ENCODE data around the gene ZNF556. TPM values are rescaled to one million over a fixed set of nuclear protein-coding genes. Genes with fewer than 3 reads are reported as not detected.
"Not testable (repeated sequence)": the region's sequence is repeated elsewhere in the genome, so short reads cannot be mapped to it uniquely, and the experiment has no call there.

The ZNF556 gene
- total and polyA plus RNA-seq, 10 donors: under 0.01 to 0.27 (median 0.22) TPM; not detected in 5

GRCh38 chr19:2896694-2897093, 29.6 kb downstream of the ZNF556 start:
- peaks cover 5 to 21% (median 16%) of the 10 kb centered on the region in 8 donors for H3K9me3 ChIP-seq
- no peaks in the 10 kb centered on the region for H3K36me3 ChIP-seq
- no peak for DNase-seq
- TF ChIP-seq POLR2A (IDR thresholded peaks at IDR 0.05): no peak
- no peak for TF ChIP-seq POLR2AphosphoS5 (IDR thresholded peaks at IDR 0.05)
- TF ChIP-seq CTCF (IDR thresholded peaks at IDR 0.05 in 8 of 11, conservative IDR thresholded peaks at IDR 0.05 in 3 of 11): no peak
- WGBS, 5 donors: 73 to 85% (median 76%) methylated on average over 8 of the region's 8 CpGs
- no peaks in the 10 kb centered on the region for H3K27me3 ChIP-seq (replicated peaks in 1 of 7)
- H3K4me3 ChIP-seq: no peak overlapping the region
- no peak overlapping the region for H3K27ac ChIP-seq
- intact Hi-C loops (cut with DNase I; ENCODE audit: low total_unique reads): no loop called here
- peaks cover 4 to 10% (median 5%) of the 10 kb centered on the region in 6 donors for H3K4me1 ChIP-seq

GRCh38 chr19:2900296-2901252, 33.4 kb downstream of the ZNF556 start, which contains the start of gene ZNF57:
Gene ZNF57 (plus strand): TSS chr19:2900928. CDS start chr19:2901046, 118 bp downstream.
- TF ChIP-seq POLR2AphosphoS5 (IDR thresholded peaks at IDR 0.05): peak; percentile 56 to 81 (median 78)
- peak in 1 of 11 experiments; percentile 36 for TF ChIP-seq CTCF (IDR thresholded peaks at IDR 0.05 in 8 of 11, conservative IDR thresholded peaks at IDR 0.05 in 3 of 11)
- peak in 2 of 3 donors; percentile 17 to 22 for TF ChIP-seq POLR2A (IDR thresholded peaks at IDR 0.05)
- intact Hi-C loops (cut with DNase I; ENCODE audit: low total_unique reads): no loop called here

DNA sequence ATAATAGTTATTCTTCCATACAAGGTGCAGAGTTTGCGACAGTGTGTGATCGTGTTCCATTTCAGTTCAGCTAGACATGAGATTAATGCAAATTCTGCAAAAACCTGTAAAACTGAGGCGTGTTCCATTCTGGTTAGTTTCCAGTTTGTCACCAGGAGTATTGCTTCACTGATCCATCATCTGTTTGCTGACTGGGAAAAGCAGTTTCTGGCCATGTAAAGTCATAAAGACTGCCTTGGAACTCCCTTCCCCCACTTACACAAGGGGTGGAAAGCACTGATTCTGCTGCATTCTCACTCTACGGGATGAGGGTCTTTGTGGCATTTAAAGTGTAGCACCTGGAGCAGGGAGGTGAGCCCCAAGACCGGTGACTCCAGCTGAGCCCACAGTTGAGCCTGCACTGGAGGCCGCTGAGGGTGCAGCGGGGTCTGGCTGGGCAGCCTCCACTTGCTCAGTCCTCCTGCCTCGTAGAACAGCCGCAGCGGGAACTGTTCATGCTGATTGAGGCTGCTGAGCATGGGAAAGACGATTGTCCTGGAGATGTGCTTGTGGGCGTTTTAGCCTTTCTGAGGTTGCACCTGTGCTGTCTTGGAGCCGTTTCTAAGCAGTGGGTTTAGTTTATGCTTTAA, 35.6 kb downstream of the ZNF556 start:
- Histone ChIP-seq H3K9me3 (peaks cover 0 to 3% (median 0%) of the 10 kb centered on the region in 8 donors), H3K36me3 (no peaks in the 10 kb centered on the region), H3K4me1 (peaks cover 4 to 23% (median 10%) of the 10 kb centered on the region in 6 donors), H3K27ac (no peak overlapping the region), H3K27me3 (replicated peaks in 1 of 7) (no peaks in the 10 kb centered on the region), H3K4me3 (no peak overlapping the region)
- 85 to 92% (median 88%) methylated on average over 12 to 13 of the region's 13 CpGs for WGBS, 5 donors
- intact Hi-C loops (cut with DNase I; ENCODE audit: low total_unique reads): no loop called here
- DNase-seq: no peak
- TF ChIP-seq CTCF (IDR thresholded peaks at IDR 0.05 in 8 of 11, conservative IDR thresholded peaks at IDR 0.05 in 3 of 11) (no peak), POLR2A (IDR thresholded peaks at IDR 0.05) (no peak), POLR2AphosphoS5 (IDR thresholded peaks at IDR 0.05) (no peak)

More at GRCh38 chr19:2900296-2901252, 33.4 kb downstream of the ZNF556 start, which contains the start of gene ZNF57:
- Histone ChIP-seq H3K9me3 (peaks cover 5 to 21% (median 16%) of the 10 kb centered on the region in 8 donors), H3K4me3 (peak within 1 kb of the TSS; percentile 67 to 97 (median 84)), H3K4me1 (peaks cover 4 to 23% (median 10%) of the 10 kb centered on the region in 6 donors), H3K36me3 (no peaks in the 10 kb centered on the region), H3K27me3 (replicated peaks in 1 of 7) (no peaks in the 10 kb centered on the region), H3K27ac (peak within 1 kb of the TSS; percentile 66 to 90 (median 82))
- 0 to 1% (median 1%) methylated on average over 57 to 100 of the region's 100 CpGs for WGBS, 5 donors
- DNase-seq: peak; percentile 98

- WGBS, 5 donors: 91 to 95% (median 92%) methylated on average over 13 of the region's 13 CpGs
- H3K27me3 ChIP-seq (replicated peaks in 1 of 7); H3K4me3 ChIP-seq; H3K9me3 ChIP-seq; H3K27ac ChIP-seq; intact Hi-C loops (cut with DNase I; ENCODE audit: low total_unique reads); DNase-seq; H3K36me3 ChIP-seq: not testable (repeated sequence)
- peaks cover 4 to 23% (median 10%) of the 10 kb centered on the region in 6 donors for H3K4me1 ChIP-seq
Observed at GRCh38 chr19:2903326-2903725, 36.2 kb downstream of the ZNF556 start.

Data from spleen (tissue), 11 donors.